HepG2 (cell line): Measurements from ENCODE around the gene SLC44A4. TPM values are rescaled to one million over a fixed set of nuclear protein-coding genes. Genes with fewer than 3 reads are reported as not detected.

ENCODE experiments used
- AKNA ChIP-seq: sonication (generic); formaldehyde crosslinking; IDR thresholded peaks from 2 replicates; pipeline ENCODE4 v1.4.0; 2020; ENCODE audit warnings: missing genetic modification reagents, borderline replicate concordance
- ATM ChIP-seq: fragments of 450-650 bp; IDR thresholded peaks from 2 replicates; pipeline ENCODE4 v1.7.1; 2017; ENCODE audit warnings: mild to moderate bottlenecking, borderline replicate concordance
- GZF1 ChIP-seq: sonication (generic); formaldehyde crosslinking; IDR thresholded peaks from 2 replicates; pipeline ENCODE4 v1.5.1; 2020; ENCODE audit warnings: mild to moderate bottlenecking, missing genetic modification reagents
- HDAC2 ChIP-seq: sonication (generic); formaldehyde crosslinking; IDR thresholded peaks from 2 replicates; pipeline ENCODE4 v1.4.0; 2020; ENCODE audit warnings: missing genetic modification reagents
- HMGXB3 ChIP-seq: sonication (generic); formaldehyde crosslinking; IDR thresholded peaks from 2 replicates; pipeline ENCODE4 v1.4.0; 2020; ENCODE audit warnings: missing genetic modification reagents, borderline replicate concordance
- HMGXB4 ChIP-seq, 2 experiments: sonication (generic) in 1 of 2; formaldehyde crosslinking in 1 of 2; IDR thresholded peaks; 2 replicates each; pipeline versions ENCODE4 v1.4.0 to v1.6.1; 2018 to 2020; ENCODE audit warnings: missing genetic modification reagents in 2 of 2, borderline replicate concordance in 1 of 2, low read depth in 1 of 2, mild to moderate bottlenecking in 1 of 2, missing biosample characterization in 1 of 2
- IRF1 ChIP-seq: sonication (generic); formaldehyde crosslinking; IDR thresholded peaks from 2 replicates; pipeline ENCODE4 v1.4.0; 2020; ENCODE audit warnings: low read depth, mild to moderate bottlenecking, missing genetic modification reagents
- MAFF ChIP-seq: IDR thresholded peaks from 2 replicates; pipeline ENCODE4 v1.6.1; 2011; ENCODE audit warnings: low read depth, low read length, improper control_type of control experiment
- NFYC ChIP-seq: IDR thresholded peaks from 2 replicates; pipeline ENCODE4 v1.6.1; 2016; ENCODE audit warnings: missing genetic modification reagents, missing compliant biosample characterization
- NONO ChIP-seq, 2 experiments: fragments of 450-650 bp in 1 of 2; sonication (generic) in 1 of 2; formaldehyde crosslinking in 1 of 2; IDR thresholded peaks in 1 of 2; conservative IDR thresholded peaks in 1 of 2; 2 replicates each; pipeline versions ENCODE4 v1.6.1 to v1.8.0; 2017 to 2022; ENCODE audit warnings: mild to moderate bottlenecking in 1 of 2, missing genetic modification reagents in 1 of 2, moderate library complexity in 1 of 2
- ZBTB46 ChIP-seq: sonication (generic); formaldehyde crosslinking; IDR thresholded peaks from 2 replicates; pipeline ENCODE4 v1.4.0; 2020; ENCODE audit warnings: mild to moderate bottlenecking, missing genetic modification reagents, borderline replicate concordance
- ZNF331 ChIP-seq: sonication (generic); formaldehyde crosslinking; IDR thresholded peaks from 2 replicates; pipeline ENCODE4 v1.4.0; 2020; ENCODE audit warnings: missing genetic modification reagents
- polyA plus RNA-seq, 8 experiments: library from polyadenylated mRNA; depleted of rRNA in 3 of 8; stranded (reverse) in 7 of 8; unstranded in 1 of 8; fragments of >200 nt; fragmentation: Illumina TruSeq in 4 of 8; extraction: Trizol in 4 of 8; gene quantifications; 2 replicates each; pipeline versions ENCODE4 v1.2.1 to v1.2.3, GENCODE V29; 2011 to 2016; ENCODE audit warnings: low read depth in 4 of 8, missing spikeins in 1 of 8, mixed read lengths in 1 of 8; ENCODE audit not compliant: insufficient read depth in 1 of 8
- total RNA-seq, 5 experiments: library from RNA; depleted of rRNA; stranded (reverse); fragments of >200 nt; fragmentation: Illumina TruSeq; extraction: Trizol; gene quantifications; 2 replicates each; pipeline ENCODE4 v1.2.3, GENCODE V29; 2016; ENCODE audit warnings: low read depth in 1 of 5

Gene SLC44A4
- total and polyA plus RNA-seq, 2 of the 13 experiments (the other 11 are each of a cell fraction or from before 2014, with no cell fraction given) = 3.5 to 5.9 TPM

- no peak for TF ChIP-seq HMGXB3 (CRISPR knock-in tag)
- TF ChIP-seq ZBTB46 (CRISPR knock-in tag) = no peak
- no peak for TF ChIP-seq AKNA (CRISPR knock-in tag)
- no peak for TF ChIP-seq HMGXB4 (CRISPR knock-in tag; IDR thresholded peaks at IDR 0.05; ENCODE audit: borderline replicate concordance in 1 of 2, low read depth in 1 of 2)
- TF ChIP-seq HDAC2 (CRISPR knock-in tag) = 0 out of 2 replicates have a peak, but pooled peaks have one; percentile 9
- 0 out of 2 replicates have a peak, but pooled peaks have one; percentile 6 for TF ChIP-seq NFYC (CRISPR knock-in tag)
- 0 out of 2 replicates have a peak, but pooled peaks have one; percentile 44 for TF ChIP-seq GZF1
- TF ChIP-seq ATM = no peak
- no peak for TF ChIP-seq NONO (IDR thresholded peaks at IDR 0.05)
- no peak for TF ChIP-seq NONO (CRISPR knock-in tag; conservative IDR thresholded peaks at IDR 0.05)
- TF ChIP-seq ZNF331 (CRISPR knock-in tag) = no peak
- no peak for TF ChIP-seq MAFF
- no peak for TF ChIP-seq IRF1
Observed at GRCh38 chr6:31821301-31822035, 57.3 kb downstream of the SLC44A4 start (continued).
